Chondrocyte (in vitro differentiated cells): ENCODE data around the gene PLCG2. TPM values are rescaled to one million over a fixed set of nuclear protein-coding genes. Genes with fewer than 3 reads are reported as not detected.

Experiments
- DNase-seq: peaks from one replicate; pipeline ENCODE4 v3.0.0; 2021; ENCODE audit warnings: mixed read lengths, low spot score
- H3K27ac Mint-ChIP-seq: one replicate; pipeline ENCODE4 v1.8.0; 2021; ENCODE audit warnings: mild to moderate bottlenecking, moderate library complexity, mixed read lengths; ENCODE audit not compliant: unreplicated experiment
- H3K27me3 Mint-ChIP-seq: 2 replicates; pipeline ENCODE4 v1.8.0; 2021; ENCODE audit warnings: low read depth, mixed read lengths
- H3K36me3 Mint-ChIP-seq: 2 replicates; pipeline ENCODE4 v1.8.0; 2021; ENCODE audit warnings: low read depth, mixed read lengths
- H3K4me1 Mint-ChIP-seq: 2 replicates; pipeline ENCODE4 v1.8.0; 2021; ENCODE audit warnings: low read depth, mild to moderate bottlenecking, mixed read lengths
- H3K4me3 Mint-ChIP-seq: one replicate; pipeline ENCODE4 v1.8.0; 2021; ENCODE audit warnings: mild to moderate bottlenecking, moderate library complexity, mixed read lengths; ENCODE audit not compliant: unreplicated experiment
- H3K9me3 Mint-ChIP-seq: 2 replicates; pipeline ENCODE4 v1.8.0; 2021; ENCODE audit warnings: low read depth, mixed read lengths
- total RNA-seq: library from RNA; stranded (reverse); gene quantifications from 3 replicates; pipeline ENCODE4 v1.2.1, GENCODE V29; 2021
- TF ChIP-seq, protein P1 (sequence below): fragments of 200-600 bp; sonication (generic); IDR thresholded peaks from 2 replicates; pipeline ENCODE4 v1.5.0; 2021; ENCODE audit warnings: antibody characterized with exemption, mild to moderate bottlenecking, moderate library complexity

Gene PLCG2
- total RNA-seq, 1 donor from 2014 or later: 1.1 TPM

DNA sequence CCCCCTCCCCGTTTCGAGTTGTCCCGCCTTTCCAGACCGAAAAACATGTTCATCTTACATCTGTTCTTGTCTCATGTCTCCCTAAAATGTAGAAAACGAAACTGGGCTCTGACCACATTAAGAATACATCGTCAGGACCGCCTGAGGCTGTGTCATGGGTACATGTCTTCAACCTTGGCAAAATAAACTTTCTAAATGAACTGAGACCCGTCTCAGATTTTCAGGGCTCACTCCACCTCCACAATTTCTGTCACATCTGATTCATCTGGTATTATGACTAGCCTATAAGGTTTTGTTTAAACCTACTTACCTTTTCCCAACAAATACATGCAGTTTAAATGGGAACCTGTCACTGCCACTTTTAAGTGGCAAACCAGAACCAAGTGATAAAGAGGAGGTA is 231.6 kb downstream of the PLCG2 start:
- Mint-ChIP-seq H3K9me3 (peaks cover 20% of the 10 kb centered on the region), H3K27ac (no peak overlapping the region)

DNA sequence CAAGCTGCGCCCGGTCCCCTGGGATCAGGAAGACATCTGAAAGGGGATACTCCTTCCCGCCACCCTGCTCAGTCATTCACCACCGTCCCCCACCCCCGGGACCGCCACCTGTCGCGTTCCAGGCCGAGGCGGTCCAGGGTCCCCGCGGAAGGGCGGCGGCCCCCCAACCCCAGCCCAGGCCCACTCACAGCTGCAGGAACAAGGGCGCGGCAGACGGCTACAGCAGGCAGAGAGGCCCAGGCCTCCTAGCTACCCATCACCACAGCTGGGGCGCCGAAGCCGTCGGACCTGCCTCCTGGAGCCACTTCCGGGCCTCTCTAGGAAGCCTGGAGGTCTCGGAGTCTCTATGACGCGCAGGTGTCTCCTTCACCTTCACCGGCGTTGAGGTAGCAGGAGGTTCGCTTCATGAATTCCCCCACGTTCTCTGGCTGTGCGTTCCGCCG is 232.1 kb downstream of the PLCG2 start, which contains the start of gene SDR42E1:
Gene SDR42E1, minus strand, starts transcription at position 272 of the 443 bp plus-strand sequence. CDS start 10,612 bp downstream, outside the sequence.
- Mint-ChIP-seq H3K27ac (no peak within 1 kb of the TSS), H3K9me3 (peaks cover 21% of the 10 kb centered on the region), H3K27me3 (peaks cover 7% of the 10 kb centered on the region), H3K4me1 (peaks cover 2% of the 10 kb centered on the region), H3K4me3 (no peak within 1 kb of the TSS), H3K36me3 (peaks cover 2% of the 10 kb centered on the region)
- TF ChIP-seq, protein P1, sequence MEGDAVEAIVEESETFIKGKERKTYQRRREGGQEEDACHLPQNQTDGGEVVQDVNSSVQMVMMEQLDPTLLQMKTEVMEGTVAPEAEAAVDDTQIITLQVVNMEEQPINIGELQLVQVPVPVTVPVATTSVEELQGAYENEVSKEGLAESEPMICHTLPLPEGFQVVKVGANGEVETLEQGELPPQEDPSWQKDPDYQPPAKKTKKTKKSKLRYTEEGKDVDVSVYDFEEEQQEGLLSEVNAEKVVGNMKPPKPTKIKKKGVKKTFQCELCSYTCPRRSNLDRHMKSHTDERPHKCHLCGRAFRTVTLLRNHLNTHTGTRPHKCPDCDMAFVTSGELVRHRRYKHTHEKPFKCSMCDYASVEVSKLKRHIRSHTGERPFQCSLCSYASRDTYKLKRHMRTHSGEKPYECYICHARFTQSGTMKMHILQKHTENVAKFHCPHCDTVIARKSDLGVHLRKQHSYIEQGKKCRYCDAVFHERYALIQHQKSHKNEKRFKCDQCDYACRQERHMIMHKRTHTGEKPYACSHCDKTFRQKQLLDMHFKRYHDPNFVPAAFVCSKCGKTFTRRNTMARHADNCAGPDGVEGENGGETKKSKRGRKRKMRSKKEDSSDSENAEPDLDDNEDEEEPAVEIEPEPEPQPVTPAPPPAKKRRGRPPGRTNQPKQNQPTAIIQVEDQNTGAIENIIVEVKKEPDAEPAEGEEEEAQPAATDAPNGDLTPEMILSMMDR: no peak
- DNase-seq: no peak

More for the DNA sequence above, 231.6 kb downstream of the PLCG2 start:
- TF ChIP-seq, protein P1: no peak
- no peak for DNase-seq
- H3K4me1 Mint-ChIP-seq: no peaks in the 10 kb centered on the region
- H3K4me3 Mint-ChIP-seq: no peak overlapping the region
- H3K36me3 Mint-ChIP-seq: peaks cover 2% of the 10 kb centered on the region
- H3K27me3 Mint-ChIP-seq: peaks cover 10% of the 10 kb centered on the region

Other genes starting within 250 kb of the PLCG2 start
- not detected in 3 replicates for gene SDR42E1, start 232.2 kb downstream of the PLCG2 start, total RNA-seq